H1 (cell line): Measurements from ENCODE around the gene FICD. TPM values are rescaled to one million over a fixed set of nuclear protein-coding genes. Genes with fewer than 3 reads are reported as not detected.

Experiments used
- CTCF ChIA-PET: fragments of 300-600 bp; sonication (Branson Sonifier 250); formaldehyde crosslinking; loops from one replicate; lab custom pipeline; 2021; ENCODE audit not compliant: partially characterized antibody; lab: Charles Lee
- POLR2A ChIA-PET: fragments of 300-600 bp; sonication (Branson Sonifier 250); formaldehyde crosslinking; loops from one replicate; lab custom pipeline; 2021; ENCODE audit warnings: inconsistent platforms; ENCODE audit not compliant: partially characterized antibody; lab: Charles Lee
- DNase-seq, 2 experiments: peaks; one replicate each; pipeline versions ENCODE4 v3.0.0 to v3.0.0-alpha.2; 2010 to 2022; ENCODE audit warnings: low spot score in 2 of 2, low read depth in 1 of 2, mixed read lengths in 1 of 2
- FAIRE-seq: peaks from 2 replicates; lab custom pipeline; 2011; peaks lifted over from hg19 to GRCh38; lab: Jason Lieb, UNC
- H2AFZ ChIP-seq: 2 replicates; pipeline ENCODE4 v1.8.1; 2012; ENCODE audit warnings: low read length, inconsistent platforms
- H2AK5ac ChIP-seq: 2 replicates; pipeline ENCODE4 v1.6.1; 2013; ENCODE audit warnings: low read depth, low read length
- H2BK120ac ChIP-seq: replicated peaks from 2 replicates; pipeline ENCODE3; 2013; ENCODE audit warnings: low read depth, low read length, inconsistent platforms
- H2BK12ac ChIP-seq: 2 replicates; pipeline ENCODE4 v1.6.1; 2013; ENCODE audit warnings: low read depth, low read length
- H2BK15ac ChIP-seq: 2 replicates; pipeline ENCODE4 v1.6.1; 2013; ENCODE audit warnings: low read length
- H2BK20ac ChIP-seq: 2 replicates; pipeline ENCODE4 v1.6.1; 2013; ENCODE audit warnings: low read length
- H2BK5ac ChIP-seq: 2 replicates; pipeline ENCODE4 v1.6.1; 2013; ENCODE audit warnings: low read depth, low read length
- H3K14ac ChIP-seq: 2 replicates; pipeline ENCODE4 v1.6.1; 2013; ENCODE audit warnings: inconsistent platforms; ENCODE audit not compliant: insufficient read length
- H3K18ac ChIP-seq: 2 replicates; pipeline ENCODE4 v1.6.1; 2013; ENCODE audit warnings: low read length; ENCODE audit errors: extremely low read depth
- H3K23ac ChIP-seq: 2 replicates; pipeline ENCODE4 v1.6.1; 2013; ENCODE audit warnings: inconsistent platforms; ENCODE audit not compliant: insufficient read length
- H3K23me2 ChIP-seq: 2 replicates; pipeline ENCODE4 v1.6.1; 2013; ENCODE audit warnings: low read depth, low read length
- H3K27ac ChIP-seq: 2 replicates; pipeline ENCODE4 v1.6.1; 2011; ENCODE audit warnings: low read depth, low read length, inconsistent platforms
- H3K27me3 ChIP-seq, 4 experiments: replicated peaks in 1 of 4; 1 replicate in 1 of 4; 2 replicates in 3 of 4; pipeline versions ENCODE4 v1.6.1 to v1.8.1; 2011 to 2013; ENCODE audit warnings: low read length in 3 of 4, mild to moderate bottlenecking in 3 of 4, inconsistent platforms in 2 of 4, mixed read lengths in 2 of 4, moderate library complexity in 1 of 4; ENCODE audit not compliant: control insufficient read depth in 3 of 4, insufficient read depth in 3 of 4; ENCODE audit errors: extremely low read depth in 1 of 4
- H3K36me3 ChIP-seq, 4 experiments: 2 replicates each; pipeline versions ENCODE4 v1.6.1 to v1.8.1; 2011 to 2013; ENCODE audit warnings: mild to moderate bottlenecking in 4 of 4, low read length in 3 of 4, moderate library complexity in 2 of 4, control low read depth in 1 of 4, inconsistent platforms in 1 of 4; ENCODE audit not compliant: insufficient read depth in 4 of 4, control insufficient read depth in 2 of 4
- H3K4ac ChIP-seq: replicated peaks from 2 replicates; pipeline ENCODE3; 2013; ENCODE audit warnings: low read length, low read depth, mixed read lengths, inconsistent platforms; ENCODE audit not compliant: insufficient read length
- H3K4me1 ChIP-seq, 4 experiments: replicated peaks in 1 of 4; 1 replicate in 1 of 4; 2 replicates in 3 of 4; pipeline versions ENCODE4 v1.6.1 to v1.8.1; 2011 to 2013; ENCODE audit warnings: low read length in 3 of 4, inconsistent platforms in 2 of 4, mixed read lengths in 1 of 4; ENCODE audit not compliant: insufficient read depth in 4 of 4, control insufficient read depth in 3 of 4
- H3K4me2 ChIP-seq, 2 experiments: 2 replicates each; pipeline versions ENCODE4 v1.6.1 to v1.8.1; 2011 to 2013; ENCODE audit warnings: low read depth in 2 of 2, low read length in 2 of 2, control low read depth in 1 of 2, inconsistent platforms in 1 of 2, mild to moderate bottlenecking in 1 of 2; ENCODE audit not compliant: insufficient read depth in 1 of 2
- H3K4me3 ChIP-seq, 4 experiments: fragments of 200-600, 300-600 bp in 1 of 4; sonication (generic), shearing (Covaris generic), sonication (Bioruptor Twin) in 1 of 4; 2 replicates each; pipeline versions ENCODE4 v1.5.1 to v1.8.1; 2011 to 2016; ENCODE audit warnings: low read length in 4 of 4, low read depth in 3 of 4, control low read depth in 2 of 4, inconsistent platforms in 2 of 4, mild to moderate bottlenecking in 2 of 4, mixed read lengths in 1 of 4, moderate library complexity in 1 of 4; ENCODE audit not compliant: insufficient read depth in 2 of 4; ENCODE audit errors: extremely low read depth in 1 of 4
- H3K56ac ChIP-seq: replicated peaks from 2 replicates; pipeline ENCODE3; 2013; ENCODE audit warnings: low read depth, mild to moderate bottlenecking, mixed read lengths, low read length, inconsistent platforms; ENCODE audit not compliant: insufficient read length
- H3K79me1 ChIP-seq: 2 replicates; pipeline ENCODE4 v1.6.1; 2013; ENCODE audit warnings: low read depth, low read length, control low read depth
- H3K79me2 ChIP-seq, 2 experiments: 2 replicates each; pipeline versions ENCODE4 v1.6.1 to v1.8.1; 2012 to 2013; ENCODE audit warnings: low read length in 2 of 2, mild to moderate bottlenecking in 2 of 2, inconsistent platforms in 1 of 2; ENCODE audit not compliant: insufficient read depth in 2 of 2, control insufficient read depth in 1 of 2
- H3K9ac ChIP-seq, 4 experiments: replicated peaks in 1 of 4; 1 replicate in 1 of 4; 2 replicates in 3 of 4; pipeline versions ENCODE4 v1.6.1 to v1.8.1; 2011 to 2013; ENCODE audit warnings: low read depth in 3 of 4, low read length in 3 of 4, control low read depth in 2 of 4, mild to moderate bottlenecking in 2 of 4, moderate library complexity in 2 of 4, inconsistent platforms in 1 of 4; ENCODE audit errors: extremely low read depth in 1 of 4
- H3K9me3 ChIP-seq, 2 experiments: 2 replicates each; pipeline versions ENCODE4 v1.6.1 to v1.8.1; 2012 to 2013; ENCODE audit warnings: mild to moderate bottlenecking in 2 of 2, moderate library complexity in 2 of 2, control low read depth in 1 of 2, inconsistent platforms in 1 of 2, low read depth in 1 of 2, low read length in 1 of 2, mixed read lengths in 1 of 2; ENCODE audit not compliant: insufficient read depth in 2 of 2
- H4K20me1 ChIP-seq, 2 experiments: replicated peaks in 1 of 2; 2 replicates each; pipeline versions ENCODE3 to v1.8.1; 2011 to 2013; ENCODE audit warnings: inconsistent platforms in 2 of 2, low read length in 2 of 2, mild to moderate bottlenecking in 1 of 2; ENCODE audit not compliant: insufficient read depth in 2 of 2, control insufficient read depth in 1 of 2
- H4K5ac ChIP-seq: 2 replicates; pipeline ENCODE4 v1.6.1; 2013; ENCODE audit warnings: low read length, low read depth, mixed read lengths, inconsistent platforms; ENCODE audit not compliant: insufficient read length
- H4K8ac ChIP-seq: 2 replicates; pipeline ENCODE4 v1.8.0; 2013; ENCODE audit warnings: mild to moderate bottlenecking, moderate library complexity, low read length, inconsistent platforms; ENCODE audit not compliant: insufficient read depth; ENCODE audit errors: extremely low read depth
- H4K91ac ChIP-seq: replicated peaks from 2 replicates; pipeline ENCODE3; 2013; ENCODE audit warnings: low read length, mixed read lengths, inconsistent platforms; ENCODE audit not compliant: insufficient read length
- KDM5A ChIP-seq: fragments of 200-600 bp; IDR thresholded peaks from 2 replicates; pipeline ENCODE4 v1.7.1; 2012; ENCODE audit warnings: mild to moderate bottlenecking, low read length, inconsistent platforms, mixed read lengths
- WGBS, 2 experiments: shearing (Covaris generic) in 1 of 2; methylation state at CpG; one replicate each; pipeline versions ENCODE4 v1.1.6 to v1.1.7; 2013 to 2015; ENCODE audit warnings: low lambda C conversion rate in 2 of 2, mixed read lengths in 2 of 2, inconsistent platforms in 1 of 2, low coverage in 1 of 2, missing lambda C conversion rate in 1 of 2; ENCODE audit not compliant: insufficient replicate concordance in 2 of 2, insufficient coverage in 1 of 2, insufficient read length in 1 of 2; ENCODE audit errors: extremely low coverage in 1 of 2, missing lambda C conversion rate in 1 of 2; 5-methylcytosine and 5-hydroxymethylcytosine counted together
- polyA plus RNA-seq, 7 experiments: library from polyadenylated mRNA; depleted of rRNA in 3 of 7; stranded (reverse) in 5 of 7; unstranded in 2 of 7; fragments of >200 nt in 5 of 7; fragments of 200-250 nt in 2 of 7; gene quantifications; 1 replicate in 5 of 7; 2 replicates in 1 of 7; 4 replicates in 1 of 7; pipeline versions ENCODE4 v1.2.1 to v1.2.3, GENCODE V29; 2011 to 2013; ENCODE audit warnings: missing spikeins in 2 of 7, mixed read lengths in 2 of 7
- total RNA-seq: library from RNA; stranded (reverse); fragmentation: NEBNext Ultra II Directional; extraction: Animal tissue kit (Norgen Biotek cat#: 25700); gene quantifications from 2 replicates; pipeline ENCODE4 v1.2.1, GENCODE V29; 2021

The FICD gene
- total and polyA plus RNA-seq, 2 of the 8 experiments (the other 6 are each of a cell fraction or from before 2014, with no cell fraction given) = 2.2 to 6.0 TPM

DNA sequence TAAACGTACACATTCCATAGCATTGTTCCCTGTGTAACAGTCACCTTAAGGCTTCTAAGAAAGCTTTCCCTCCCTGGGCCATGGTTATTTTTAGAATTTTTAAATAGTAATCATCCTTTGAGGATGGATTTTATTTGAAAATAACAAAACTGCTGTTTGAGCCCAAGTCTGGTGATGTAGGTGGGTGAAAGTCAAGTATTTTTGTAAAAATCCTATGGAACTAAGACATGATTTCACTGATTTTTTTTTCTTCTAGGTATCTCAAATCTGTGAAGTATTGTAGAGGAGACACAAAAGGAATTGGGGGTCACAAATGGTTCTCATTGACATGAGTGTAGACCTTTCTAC is 48.7 kb downstream of the FICD start:
- peak overlapping the region in 1 of 4 experiments; percentile 91; a peak in 3 of 8 replicates for H3K4me3 ChIP-seq
- no peak overlapping the region for H4K91ac ChIP-seq
- H4K8ac ChIP-seq = no peak overlapping the region
- H3K27ac ChIP-seq = no peak overlapping the region
- no peak overlapping the region for H3K9ac ChIP-seq
- no peak overlapping the region for H3K4ac ChIP-seq
- H2BK120ac ChIP-seq = no peak overlapping the region
- H3K79me2 ChIP-seq = peaks cover 21 to 35% of the 10 kb centered on the region in 2 experiments
- H2BK15ac ChIP-seq = no peak overlapping the region
- H2BK5ac ChIP-seq = no peak overlapping the region
- WGBS, 2 experiments = 45% methylated on average over 1 of the region's 1 CpG; no CpG with 5 or more reads in 1 of the 2 experiments
- H3K4me1 ChIP-seq = peaks cover 0 to 4% (median 0%) of the 10 kb centered on the region in 4 experiments; a peak in 1 of 7 replicates
- POLR2A ChIA-PET = no interaction called here
- no peak overlapping the region for H2AFZ ChIP-seq
- no peak overlapping the region for H3K14ac ChIP-seq
- H4K5ac ChIP-seq = no peak overlapping the region
- no peak for DNase-seq
- H3K18ac ChIP-seq = no peak overlapping the region
- no peaks in the 10 kb centered on the region for H3K79me1 ChIP-seq
- H2BK12ac ChIP-seq = no peak overlapping the region
- H3K23ac ChIP-seq = no peak overlapping the region
- H3K23me2 ChIP-seq = peaks cover 20% of the 10 kb centered on the region
- CTCF ChIA-PET = interaction anchor here (0.9 to 24.3 kb wide), 10 partner anchors 9 to 206 kb away, joined by 3 to 523 read pairs (median 4); partner anchors contain the start of gene TMEM119
- peak overlapping the region; percentile 99 to 100; a peak in 3 of 4 replicates for H3K4me2 ChIP-seq
- no peak overlapping the region for H2BK20ac ChIP-seq
- H3K27me3 ChIP-seq = no peaks in the 10 kb centered on the region
- no peaks in the 10 kb centered on the region for H3K9me3 ChIP-seq
- H4K20me1 ChIP-seq = peaks cover 0 to 8% of the 10 kb centered on the region in 2 experiments
- TF ChIP-seq KDM5A = no peak
- no peak for FAIRE-seq
- no peak overlapping the region for H2AK5ac ChIP-seq
- H3K36me3 ChIP-seq = peaks cover 24 to 48% (median 45%) of the 10 kb centered on the region in 4 experiments
- H3K56ac ChIP-seq = no peak overlapping the region
